Activated gamma-delta T cell treated with Interleukin-2 at 50 U/mL for 16 hours (primary cell): ENCODE data around the gene PTPN14.

ENCODE experiments used
- DNase-seq: peaks from one replicate; pipeline ENCODE4 v3.0.0-alpha.2; 2020

PTPN14 gene

GRCh38 chr1:214324896-214325800 lies 226.3 kb downstream of the PTPN14 start:
- DNase-seq: no peak

DNA sequence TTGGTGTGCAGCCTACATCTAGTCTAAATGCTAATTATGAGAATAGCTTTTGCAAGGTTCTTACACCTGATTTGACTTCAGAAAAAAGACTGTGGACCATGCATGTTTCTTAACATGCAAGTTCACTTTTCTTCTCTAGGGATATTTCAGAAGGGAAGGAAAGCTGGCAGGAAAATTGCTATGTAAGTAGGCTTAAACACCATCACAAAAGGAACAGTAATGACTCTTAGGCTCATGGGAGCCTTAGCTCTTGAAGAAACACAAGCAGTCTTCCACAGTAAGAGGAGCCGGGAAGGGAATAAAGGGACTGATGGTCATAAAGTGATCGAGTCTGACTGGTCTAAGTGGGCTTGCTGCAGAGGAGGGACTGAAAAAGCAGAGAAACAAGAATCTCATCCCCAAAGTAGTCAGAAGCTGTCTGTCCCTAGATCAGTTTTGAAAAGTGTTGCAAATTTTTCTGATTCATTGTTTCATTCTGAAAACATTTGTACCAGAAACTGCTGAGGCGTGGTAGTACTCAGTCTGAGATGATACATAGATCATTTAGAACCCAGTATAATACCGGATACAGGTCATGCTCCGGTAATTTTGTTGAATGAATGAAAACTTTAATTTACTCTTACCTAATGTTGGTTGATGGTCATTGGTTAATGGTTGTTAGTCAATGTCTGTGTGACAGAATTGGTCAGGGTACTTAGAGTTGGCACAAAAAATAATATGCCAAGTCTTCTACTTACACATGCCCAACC lies 229.5 kb downstream of the PTPN14 start:
- no peak for DNase-seq

DNA sequence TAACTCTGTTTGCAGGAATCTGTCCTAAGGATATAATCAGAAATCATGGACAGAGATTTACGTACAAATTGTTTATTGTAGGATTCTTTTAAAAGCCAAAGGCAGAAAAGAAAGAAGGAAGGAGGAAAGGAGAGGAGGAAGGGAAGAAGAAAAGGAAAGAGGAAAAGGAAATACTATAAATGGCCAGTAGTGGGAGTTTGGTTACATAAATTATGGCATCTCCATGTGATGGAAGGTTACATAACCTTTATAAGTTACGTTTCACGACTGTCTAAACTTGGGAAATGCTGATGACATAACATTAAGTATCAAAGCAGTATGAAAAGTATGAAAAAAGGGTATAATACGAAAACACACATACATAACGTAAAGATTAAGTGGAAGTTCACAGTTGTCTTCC lies 231.5 kb downstream of the PTPN14 start:
- DNase-seq: no peak

DNA sequence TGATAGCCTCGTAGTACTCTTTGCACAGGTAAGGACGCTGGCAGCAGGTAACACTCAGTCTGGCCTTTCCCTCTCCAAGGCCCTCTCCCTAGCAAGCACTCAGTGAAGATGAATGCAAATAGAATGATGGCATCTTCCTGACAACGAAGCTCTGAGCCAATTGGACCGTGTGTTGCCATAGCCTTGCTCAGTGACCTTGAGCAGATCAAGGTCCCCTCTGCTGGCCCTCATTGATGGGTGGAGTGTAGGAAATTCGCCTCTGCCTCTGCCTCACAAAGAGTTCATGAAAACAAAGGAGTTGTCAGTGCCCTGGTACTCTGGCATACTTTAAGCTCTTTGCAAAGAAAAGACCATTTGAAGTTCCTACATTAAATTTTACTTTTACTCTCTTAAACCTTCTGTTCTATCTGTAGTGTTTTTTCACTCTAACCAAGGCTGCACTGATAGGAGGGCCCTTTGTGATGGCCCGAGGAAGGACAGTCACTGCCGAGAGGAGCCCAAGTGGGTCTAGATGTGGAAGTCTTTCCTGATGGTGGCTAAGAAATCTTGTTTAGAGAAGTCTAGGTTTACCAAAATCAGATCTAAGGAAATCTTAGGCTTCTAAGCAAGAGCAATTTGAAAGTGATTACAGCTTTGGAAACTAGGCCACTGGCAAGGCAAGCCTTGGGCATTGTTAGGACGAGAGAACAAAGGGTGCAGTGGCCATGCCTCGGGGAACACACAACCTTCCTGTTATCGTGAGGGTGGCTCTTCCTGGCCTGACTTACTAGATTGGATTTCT lies 232.3 kb downstream of the PTPN14 start:
- DNase-seq: no peak

- no peak for DNase-seq
These were observed 233.0 kb downstream of the PTPN14 start for GRCh38 chr1:214318356-214318755.

DNA sequence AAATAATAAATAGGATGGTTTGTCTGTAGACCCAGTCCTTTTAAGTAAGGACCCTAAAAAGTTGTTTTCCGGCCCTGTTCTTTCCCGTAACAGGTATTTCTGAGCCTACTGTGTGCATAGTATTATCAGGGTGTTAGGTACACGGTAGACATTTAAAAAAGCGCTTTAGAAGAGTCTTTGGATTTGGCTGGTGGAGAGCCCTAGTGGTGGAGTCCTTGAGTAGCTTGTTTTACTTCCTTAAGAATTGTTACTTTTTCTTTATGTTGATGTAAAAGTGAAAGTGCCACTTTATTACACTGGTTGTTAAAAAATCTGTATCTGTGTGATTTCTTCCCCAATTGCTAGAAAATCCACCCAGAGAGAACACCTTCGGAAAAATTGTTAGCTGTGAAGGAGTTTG lies 233.7 kb downstream of the PTPN14 start:
- DNase-seq: no peak

- no peak for DNase-seq
These were observed 234.1 kb downstream of the PTPN14 start for GRCh38 chr1:214317300-214317699.

DNA sequence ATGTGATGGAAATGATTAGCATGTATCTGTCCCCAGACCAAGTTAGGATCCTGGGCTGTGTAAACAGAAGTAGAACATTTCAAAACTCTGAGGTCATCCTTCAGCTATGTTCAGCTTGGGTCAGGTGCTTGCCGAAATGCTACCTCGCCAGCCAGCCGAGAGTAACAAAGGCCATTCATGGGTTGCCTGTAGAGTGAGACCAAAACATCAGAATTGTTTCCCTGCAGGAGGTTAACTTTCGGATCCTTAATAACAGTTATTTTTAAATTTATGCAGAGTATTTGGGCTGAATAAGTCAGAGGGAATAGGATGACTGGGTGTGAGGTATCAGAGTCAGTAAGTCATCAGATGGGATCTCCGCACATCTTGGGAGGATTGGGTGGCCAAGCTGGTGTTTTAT lies 234.8 kb downstream of the PTPN14 start:
- no peak for DNase-seq

DNA sequence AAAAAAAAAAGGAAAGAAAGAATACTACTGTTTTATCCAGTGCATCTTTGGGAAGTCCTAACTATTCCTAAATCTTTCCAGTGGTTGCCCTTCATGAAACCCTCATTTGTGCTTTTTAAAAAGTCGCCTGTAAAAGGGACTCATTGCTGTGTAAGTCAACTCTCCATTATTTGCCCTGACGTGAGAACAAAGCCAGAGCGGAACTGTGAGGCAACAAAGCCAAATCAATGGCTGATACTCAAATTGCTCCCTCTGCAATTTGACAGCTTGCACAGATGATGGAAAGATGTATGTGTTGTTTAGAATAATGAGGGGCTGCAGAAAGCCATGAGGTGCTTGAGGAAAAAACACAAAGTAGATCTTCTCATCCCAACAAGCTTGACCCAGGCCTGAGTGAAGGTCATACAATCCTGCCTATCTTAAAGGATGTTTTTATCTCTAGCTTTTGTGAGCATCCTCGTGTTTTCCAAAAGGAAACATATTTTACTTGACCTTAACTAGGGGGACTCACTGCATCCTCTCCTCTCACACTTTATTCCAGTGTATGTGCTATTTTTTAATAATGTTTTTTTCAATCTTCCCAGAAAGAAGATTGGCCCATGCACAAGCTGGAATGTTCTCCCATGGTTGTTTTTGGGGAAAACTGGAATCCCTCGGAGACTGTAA lies 237.1 kb downstream of the PTPN14 start:
- DNase-seq: no peak

- no peak for DNase-seq
These were observed 238.8 kb downstream of the PTPN14 start for GRCh38 chr1:214312530-214313051.

DNA sequence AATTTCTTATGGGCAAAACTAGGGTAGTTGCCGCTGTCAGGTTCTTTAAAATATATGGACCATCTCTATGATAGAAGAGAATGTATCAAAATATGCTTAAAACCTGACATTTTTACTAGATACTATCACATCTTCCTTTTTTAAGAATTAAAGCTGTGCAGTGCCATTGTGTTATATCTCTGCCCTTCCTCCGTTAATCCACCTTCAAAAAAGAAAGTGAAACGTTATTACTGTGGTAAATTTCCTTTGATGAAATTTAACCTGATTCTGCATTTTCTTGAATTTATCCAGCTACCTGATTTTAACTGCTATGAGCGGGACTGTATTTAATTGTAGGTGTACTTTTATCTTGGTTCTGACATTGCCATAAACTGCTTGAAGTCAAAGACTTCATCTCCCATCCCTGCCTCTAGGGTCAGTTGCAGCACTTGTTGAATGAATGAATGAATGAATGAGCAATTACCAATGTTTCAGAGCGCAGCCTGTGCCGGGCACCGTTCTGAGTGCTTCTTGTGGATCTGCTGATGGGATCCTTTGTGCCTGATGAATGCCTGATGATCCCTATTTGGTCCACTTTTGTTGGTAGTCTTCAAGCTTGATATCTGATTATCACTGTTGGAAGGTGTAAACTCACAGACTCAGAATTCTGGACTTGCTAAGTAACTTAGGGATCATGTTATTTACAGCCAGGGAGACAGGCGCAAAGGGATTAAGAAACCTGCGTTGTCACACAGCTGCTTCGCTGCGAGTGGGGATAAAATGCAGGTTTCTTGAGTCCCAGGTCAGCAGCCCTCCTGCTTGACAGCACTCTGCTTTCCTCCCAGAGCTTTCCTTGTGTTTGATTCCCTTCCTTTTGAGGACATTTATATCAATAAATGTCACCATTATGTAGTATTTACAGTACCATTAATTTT lies 240.4 kb downstream of the PTPN14 start:
- no peak for DNase-seq

DNA sequence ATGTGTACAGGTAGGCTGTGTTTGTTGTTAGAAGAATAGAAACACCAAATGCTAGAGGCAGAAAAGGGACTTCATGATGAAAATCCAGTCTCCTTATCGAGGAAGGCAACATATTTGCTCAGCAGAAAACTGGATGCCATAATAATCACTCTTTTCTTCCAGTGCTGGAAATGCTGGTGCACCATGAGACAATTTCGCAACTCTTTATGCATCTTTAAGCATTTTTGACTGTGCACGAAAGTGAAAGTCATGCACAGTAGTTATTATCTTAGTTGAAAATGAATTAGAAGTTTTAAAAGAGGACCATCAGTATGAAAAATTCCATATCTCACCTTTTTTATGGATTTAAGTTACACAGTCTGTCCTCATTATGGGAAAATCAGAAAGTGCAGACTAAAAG lies 241.4 kb downstream of the PTPN14 start:
- no peak for DNase-seq

DNA sequence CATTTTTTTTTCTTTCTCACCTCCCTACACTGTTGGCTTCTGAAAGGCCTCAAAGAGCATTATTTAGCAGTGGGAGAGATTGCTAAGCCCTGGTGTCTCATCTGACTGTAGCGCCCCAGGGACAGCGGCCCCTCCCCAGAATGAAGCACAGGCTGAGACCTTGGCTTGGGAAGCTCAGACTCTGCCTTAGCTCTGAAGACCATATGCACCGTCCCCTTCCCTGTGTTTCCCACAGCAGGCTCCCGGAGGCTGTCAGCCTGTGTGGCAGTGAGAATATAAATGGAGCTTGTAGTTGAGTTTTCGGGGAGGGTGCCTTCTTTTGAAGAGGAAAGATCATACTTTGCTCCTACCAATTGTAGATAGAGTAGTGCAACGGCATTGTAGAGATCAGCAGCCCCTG lies 245.1 kb downstream of the PTPN14 start:
- no peak for DNase-seq

DNA sequence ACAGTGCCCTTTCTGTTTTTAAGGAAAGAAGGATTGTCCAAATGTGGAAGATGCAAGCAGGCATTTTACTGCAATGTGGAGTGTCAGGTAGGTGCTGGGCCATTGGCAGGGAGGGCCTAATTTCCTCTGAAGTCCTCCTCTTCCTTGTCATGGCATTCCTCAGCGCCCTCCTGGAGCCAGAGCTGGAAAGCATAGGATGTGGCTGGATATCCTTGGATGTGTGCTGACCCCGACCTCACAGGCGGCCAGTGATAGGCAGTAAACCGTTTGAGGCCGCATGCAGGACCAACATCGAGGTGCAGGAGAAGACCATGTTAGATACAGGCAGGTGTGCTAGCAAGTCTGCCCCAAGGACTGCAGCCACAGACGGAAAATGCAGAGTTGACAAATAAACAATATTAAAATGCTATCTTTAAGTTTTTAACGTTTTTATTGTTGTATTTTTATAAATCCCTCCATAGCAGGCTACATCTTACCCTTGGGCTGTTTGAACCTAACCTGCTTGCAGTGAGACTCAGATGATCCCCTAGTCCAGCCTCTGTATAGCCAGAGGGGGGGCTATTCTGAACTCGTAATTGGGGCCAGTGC lies 246.1 kb downstream of the PTPN14 start:
- no peak for DNase-seq

DNA sequence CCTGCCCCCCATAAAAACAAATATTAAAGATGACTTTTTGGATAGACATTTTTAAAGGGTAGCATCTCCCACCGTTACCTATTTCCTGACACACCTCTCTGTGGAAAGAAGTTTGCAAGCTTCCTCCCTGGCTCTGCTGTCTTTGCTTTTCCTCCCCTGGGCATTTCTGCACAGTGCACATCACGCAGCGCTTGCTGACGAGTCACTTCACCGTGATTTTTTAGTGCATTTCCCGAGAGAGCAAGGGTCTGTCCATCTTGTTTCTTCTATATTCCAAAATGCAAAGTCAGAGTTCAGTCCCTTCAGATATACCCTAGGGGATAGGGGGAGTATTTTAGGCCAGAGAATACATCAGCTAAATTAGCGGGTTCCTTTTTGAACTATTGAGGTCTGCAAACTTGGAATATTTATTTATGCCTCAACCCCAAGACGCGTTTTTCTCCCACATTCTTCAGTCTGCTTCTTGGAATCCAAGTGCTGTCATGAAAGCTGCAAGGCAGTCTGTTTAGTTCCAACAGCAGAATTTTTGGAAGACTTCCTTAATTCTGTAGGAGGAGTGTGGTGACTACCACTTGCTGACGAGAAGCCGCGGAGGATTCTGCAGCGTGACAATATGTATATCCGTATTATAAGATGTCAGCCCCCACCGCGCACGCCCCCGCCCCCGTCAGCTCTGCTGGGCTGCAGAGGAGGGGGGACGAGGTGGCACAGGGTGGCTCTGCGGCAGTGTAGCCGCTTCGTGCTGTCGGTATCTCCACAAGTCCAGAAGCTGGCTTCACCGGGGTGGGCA lies 248.1 kb downstream of the PTPN14 start:
- DNase-seq: no peak

- no peak for DNase-seq
These were observed 249.9 kb downstream of the PTPN14 start for GRCh38 chr1:214301526-214301925.

- DNase-seq: no peak
These were observed 251.1 kb downstream of the PTPN14 start for GRCh38 chr1:214300149-214300780.
